ENCODE measurements around the gene C1orf74.

Gene C1orf74

DNA sequence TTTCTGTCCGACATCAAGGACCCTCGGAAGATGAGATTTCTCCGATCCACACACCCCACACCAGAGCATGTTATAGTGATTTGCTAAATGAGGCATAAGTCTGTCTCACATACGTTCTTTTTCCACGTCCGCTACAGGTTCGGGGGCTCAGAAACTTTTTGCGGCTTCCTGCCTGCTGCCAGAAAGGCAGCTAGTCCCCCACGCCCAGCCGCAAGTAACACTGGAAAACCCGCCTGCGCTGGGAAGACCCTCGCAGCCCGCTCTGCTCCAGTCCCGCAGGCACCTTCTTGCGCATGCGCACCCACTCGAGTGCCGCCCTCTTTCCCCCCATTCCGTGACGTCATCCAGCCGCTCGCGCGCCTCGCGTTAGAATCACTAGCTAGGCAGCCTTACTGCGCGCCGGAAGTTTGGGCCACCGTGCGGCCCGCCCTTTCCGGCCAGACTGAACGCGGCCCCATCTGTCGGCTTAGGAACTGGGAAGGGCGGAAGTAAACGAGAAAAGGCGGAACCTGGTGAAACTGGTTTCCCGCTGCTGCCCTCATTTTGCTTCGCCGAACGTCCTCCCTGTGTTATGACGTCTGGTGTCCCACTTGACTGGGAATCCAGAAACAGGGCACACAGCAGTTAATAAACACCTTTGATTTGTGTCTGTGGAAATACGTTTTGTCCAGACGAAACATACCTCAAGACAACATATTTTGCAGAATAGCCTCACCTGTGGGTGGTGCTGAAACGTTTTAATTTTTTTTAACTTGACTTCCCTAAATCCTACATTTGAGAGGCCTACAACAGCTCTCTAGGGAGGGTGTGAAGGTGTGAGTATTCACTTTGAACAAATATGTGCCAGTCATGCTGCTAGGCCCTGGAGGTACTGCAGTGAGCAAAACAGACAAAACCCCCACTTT, at the start of gene C1orf74:
TSS of gene C1orf74 (minus strand) at position 295 of the 905 bp plus-strand sequence. CDS start 925 bp downstream, outside the sequence.
- TF ChIP-seq POLR2A (IDR thresholded peaks at IDR 0.05; ENCODE audit: low read depth, low read length): peak; percentile 96
- FAIRE-seq (peak; percentile 57), DNase-seq (ENCODE audit: insufficient read length, low spot score) (peak; percentile 86)

DNA sequence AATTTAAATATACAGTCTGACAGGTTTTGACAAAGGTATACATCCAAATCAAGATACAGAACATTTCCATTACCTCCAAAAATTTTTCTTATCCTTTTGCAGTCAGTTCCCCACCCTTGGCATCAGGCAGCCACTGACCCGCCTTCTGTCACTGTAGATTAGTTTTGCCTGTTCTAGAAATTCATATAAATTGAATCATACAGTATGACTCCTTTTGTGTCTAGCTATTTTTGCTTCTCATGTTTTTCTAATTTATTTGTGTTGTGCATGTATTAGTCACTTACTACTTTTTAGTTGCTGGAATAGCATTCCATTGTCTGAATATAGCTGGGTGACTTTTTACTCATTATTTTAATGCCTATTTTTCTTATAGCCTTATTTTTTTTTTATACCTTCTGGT, 47.3 kb upstream of the C1orf74 start:
- no peak for TF ChIP-seq POLR2A (IDR thresholded peaks at IDR 0.05; ENCODE audit: low read depth, low read length)
- no peak for DNase-seq (ENCODE audit: insufficient read length, low spot score)
- no peak for FAIRE-seq

DNA sequence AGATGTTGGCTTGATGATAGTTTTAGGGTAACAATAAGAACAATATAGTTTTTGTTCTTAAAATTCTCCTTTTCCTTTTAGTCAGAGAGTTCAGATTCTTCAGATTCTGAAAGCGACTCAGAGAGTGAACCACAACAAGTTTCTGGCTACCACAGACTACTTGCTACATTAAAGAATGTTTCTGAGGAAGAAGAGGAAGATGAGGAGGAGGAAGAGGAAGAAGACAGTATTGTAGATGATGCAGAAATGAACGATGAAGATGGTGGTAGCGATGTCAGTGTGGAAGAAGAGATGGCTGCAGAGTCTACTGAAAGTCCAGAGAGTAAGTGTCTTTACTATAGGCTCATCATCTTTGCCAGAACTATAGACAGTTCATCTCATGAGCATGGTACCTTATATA, 46.4 kb upstream of the C1orf74 start:
- no peak for DNase-seq (ENCODE audit: insufficient read length, low spot score)
- no peak for FAIRE-seq
- TF ChIP-seq POLR2A (IDR thresholded peaks at IDR 0.05; ENCODE audit: low read depth, low read length): no peak

DNA sequence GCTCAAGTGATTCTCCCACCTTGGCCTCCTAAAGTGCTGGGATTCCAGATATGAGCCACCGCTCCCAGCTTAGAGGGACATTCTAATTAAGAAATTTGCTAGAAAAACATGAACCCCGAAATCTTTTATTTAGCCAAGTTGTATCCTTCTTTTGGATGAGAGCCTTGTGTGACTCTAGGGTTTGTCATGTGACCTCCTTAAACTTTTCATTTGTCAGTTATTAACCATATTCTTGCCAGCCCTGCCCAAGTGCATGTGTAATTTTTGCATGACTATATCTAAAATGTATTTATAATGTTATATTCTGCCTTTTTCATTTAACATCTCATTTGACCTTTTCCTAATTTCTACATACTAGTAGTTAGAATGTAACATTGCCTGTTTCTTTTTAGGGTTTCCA, 45.4 kb upstream of the C1orf74 start:
- FAIRE-seq (no peak), DNase-seq (ENCODE audit: insufficient read length, low spot score) (no peak)
- no peak for TF ChIP-seq POLR2A (IDR thresholded peaks at IDR 0.05; ENCODE audit: low read depth, low read length)

DNA sequence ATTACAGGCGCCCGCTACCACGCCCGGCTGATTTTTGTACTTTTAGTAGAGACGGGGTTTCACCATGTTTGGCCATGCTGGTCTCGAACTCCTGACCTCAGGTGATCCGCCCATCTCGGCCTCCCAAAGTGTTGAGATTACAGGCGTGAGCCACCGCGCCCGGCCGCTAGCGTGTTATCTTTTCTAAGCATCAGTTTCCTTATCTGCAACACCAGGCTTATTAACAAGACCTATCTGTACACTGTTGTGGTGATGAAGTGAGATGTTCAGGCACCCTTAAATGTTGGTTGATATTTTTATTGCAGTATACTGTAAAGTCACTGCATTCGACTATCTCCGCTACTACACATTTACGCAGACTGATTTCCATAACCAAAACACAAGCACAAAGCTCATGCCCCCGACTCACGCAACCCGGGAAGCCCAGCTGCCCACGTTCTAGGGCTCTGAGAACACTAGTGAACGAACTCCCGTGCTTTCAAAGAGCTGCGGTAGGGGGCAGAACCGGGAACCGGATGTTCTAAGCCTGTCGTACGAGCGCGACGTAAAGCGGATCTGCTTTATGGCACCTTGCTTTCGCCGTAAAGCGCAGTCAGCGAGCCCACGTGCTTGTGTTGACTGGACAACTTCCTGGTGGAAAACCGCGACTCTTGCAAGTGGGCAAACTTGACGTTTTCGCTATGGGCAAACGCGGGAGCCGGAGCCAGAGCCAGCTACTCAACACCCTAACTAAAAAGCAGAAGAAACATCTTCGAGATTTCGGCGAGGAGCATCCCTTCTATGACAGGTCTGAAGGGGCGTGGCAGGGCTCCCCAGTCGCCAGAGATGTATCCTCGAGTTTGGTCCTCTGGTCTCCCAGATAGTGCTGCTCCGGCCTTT, 43.3 kb upstream of the C1orf74 start, which contains the start of gene UTP25:
TSS of gene UTP25 (plus strand) at position 589 of the 879 bp plus-strand sequence. CDS start at position 681, 92 bp downstream.
- DNase-seq (ENCODE audit: insufficient read length, low spot score) (peak; percentile 46), FAIRE-seq (peak; percentile 88)
- TF ChIP-seq POLR2A (IDR thresholded peaks at IDR 0.05; ENCODE audit: low read depth, low read length): peak; percentile 36; the same call in 1 of the 2 replicates

DNA sequence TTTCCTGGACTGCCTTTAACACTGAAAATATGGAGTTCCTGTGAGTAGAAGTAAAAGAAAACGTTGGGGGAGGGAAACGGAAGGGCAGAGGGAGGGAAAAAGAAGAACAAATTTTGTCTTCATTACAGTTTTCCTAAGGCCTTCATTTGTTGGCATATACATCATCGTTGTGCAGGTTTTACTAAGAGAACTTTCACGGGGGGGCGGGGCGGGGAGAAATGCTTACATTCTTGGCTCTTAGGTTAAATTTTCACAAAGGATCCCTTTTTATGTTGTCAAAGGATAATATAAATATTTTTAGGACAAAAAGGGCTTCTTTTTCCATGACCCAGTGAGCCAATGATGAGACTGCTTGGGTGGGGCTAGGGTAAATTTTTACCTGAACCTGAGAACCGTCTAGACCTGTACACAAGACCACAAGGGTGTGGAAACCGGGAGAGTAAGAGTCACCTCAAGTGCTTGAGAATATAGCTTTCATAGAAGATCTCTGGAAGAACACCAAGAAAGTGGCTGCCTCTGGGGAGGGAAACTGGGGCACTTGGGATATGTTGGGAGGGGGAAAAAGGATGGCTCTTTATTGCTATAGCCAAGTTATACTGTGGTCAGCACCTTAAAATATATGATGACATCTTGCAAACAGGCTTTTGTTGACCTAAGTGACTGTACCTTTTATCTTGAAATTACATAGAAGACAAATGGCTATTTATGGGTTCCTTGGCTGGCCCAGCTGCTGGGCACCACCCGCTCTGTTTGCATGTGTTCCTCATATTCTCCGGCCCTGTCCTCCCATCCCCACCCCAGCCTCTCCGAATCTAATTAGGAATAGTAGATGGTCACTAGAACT, 41.5 kb upstream of the C1orf74 start:
- FAIRE-seq (no peak), DNase-seq (ENCODE audit: insufficient read length, low spot score) (no peak)
- no peak for TF ChIP-seq POLR2A (IDR thresholded peaks at IDR 0.05; ENCODE audit: low read depth, low read length)

DNA sequence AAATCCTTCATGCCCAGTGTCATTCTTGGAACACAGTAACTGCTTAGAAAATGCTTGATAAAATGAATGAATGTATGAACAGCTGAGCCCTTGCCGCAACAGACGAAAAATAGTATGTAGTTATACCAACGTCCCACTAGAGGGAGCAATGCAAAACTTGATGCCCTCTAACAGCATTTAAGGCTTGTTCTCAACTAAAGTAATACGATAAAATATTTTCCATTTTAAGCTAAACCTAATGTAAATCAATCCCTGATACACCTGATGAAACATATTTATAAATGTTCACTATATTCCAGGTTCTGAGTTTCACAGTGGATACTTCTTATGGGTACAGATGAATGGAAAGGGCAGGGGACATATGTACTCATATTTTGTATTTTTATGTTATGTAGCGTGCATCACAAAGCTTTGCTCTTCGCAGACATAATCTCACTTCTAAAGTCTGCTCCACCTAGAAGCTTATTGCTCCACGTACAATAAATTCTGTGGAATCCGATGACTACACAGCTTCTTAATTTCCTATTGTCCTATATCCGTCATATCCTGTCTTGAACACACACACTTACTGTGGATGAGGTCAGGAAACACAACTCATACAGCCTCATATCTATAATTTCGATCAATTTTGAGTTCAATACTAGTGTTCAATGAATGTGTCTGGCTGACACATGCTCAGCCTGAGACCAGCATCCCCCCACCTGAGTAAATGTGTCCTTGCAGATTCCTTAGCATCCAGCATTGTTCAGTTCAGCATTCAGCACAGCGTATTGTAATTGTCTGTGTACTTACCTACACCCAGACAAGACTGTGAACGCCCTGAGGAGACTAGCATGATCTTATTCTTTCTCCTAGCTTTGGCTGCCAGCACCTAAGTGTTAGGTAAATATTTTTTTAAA, 39.0 kb upstream of the C1orf74 start:
- no peak for DNase-seq (ENCODE audit: insufficient read length, low spot score)
- peak; percentile 11 for FAIRE-seq
- no peak for TF ChIP-seq POLR2A (IDR thresholded peaks at IDR 0.05; ENCODE audit: low read depth, low read length)

DNA sequence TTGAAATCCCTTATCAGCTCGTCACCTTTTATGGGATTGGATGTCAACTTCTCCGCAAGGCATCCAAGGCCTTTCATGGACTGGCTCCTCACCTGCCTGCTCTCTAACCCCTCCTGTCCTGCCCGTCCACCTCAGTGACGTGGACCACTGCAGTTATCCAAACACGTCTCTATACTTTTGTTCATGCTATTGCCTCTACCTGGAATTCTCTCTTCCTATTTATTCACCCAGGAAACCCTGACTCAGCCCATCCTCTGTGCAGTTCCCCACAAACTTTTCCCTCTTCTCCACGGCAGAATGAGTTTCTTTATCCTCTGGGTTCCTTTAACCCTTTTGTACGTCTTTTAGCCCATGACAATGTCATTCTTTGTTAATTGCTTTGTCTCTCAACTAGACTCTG, 38.3 kb upstream of the C1orf74 start:
- no peak for TF ChIP-seq POLR2A (IDR thresholded peaks at IDR 0.05; ENCODE audit: low read depth, low read length)
- DNase-seq (ENCODE audit: insufficient read length, low spot score): no peak
- no peak for FAIRE-seq

DNA sequence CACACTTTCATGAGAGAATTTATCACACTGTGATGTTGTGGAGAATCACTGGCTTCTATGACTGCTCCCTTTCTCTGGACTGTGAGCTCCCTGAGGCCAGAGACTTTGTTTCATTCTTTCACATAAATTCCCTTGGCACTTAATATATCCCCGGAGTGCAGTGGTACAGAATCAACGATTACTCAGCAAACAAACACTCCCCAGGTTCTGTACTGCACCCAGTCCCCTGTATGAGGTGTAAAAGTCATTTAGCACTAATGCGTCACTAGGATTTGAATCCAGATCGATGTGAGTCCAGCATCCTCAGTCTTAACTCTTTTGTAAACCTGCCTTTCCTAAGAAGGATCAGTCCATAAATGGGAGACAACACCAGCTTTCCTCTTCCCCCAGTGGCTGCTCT, 36.6 kb upstream of the C1orf74 start:
- no peak for DNase-seq (ENCODE audit: insufficient read length, low spot score)
- TF ChIP-seq POLR2A (IDR thresholded peaks at IDR 0.05; ENCODE audit: low read depth, low read length): no peak
- FAIRE-seq: no peak

DNA sequence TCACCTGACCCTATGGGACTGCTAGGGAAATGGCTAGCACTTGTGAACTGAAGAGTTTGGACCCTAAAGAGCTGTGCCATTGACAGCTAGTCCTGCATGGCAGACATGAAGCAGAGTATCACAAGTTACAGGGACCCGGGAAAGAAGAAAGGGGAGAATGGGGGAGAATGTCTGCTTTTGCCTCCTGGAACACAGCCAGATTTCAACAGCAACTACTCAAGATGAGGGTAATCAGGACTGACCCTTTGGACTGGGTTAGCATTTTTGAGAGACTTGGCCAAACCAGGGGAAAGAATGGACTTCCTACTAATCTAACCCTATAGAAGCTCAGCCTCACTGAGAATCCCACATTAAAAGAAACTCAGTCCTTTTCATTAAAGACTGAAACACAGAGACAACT, 34.7 kb upstream of the C1orf74 start:
- FAIRE-seq (no peak), DNase-seq (ENCODE audit: insufficient read length, low spot score) (no peak)
- TF ChIP-seq POLR2A (IDR thresholded peaks at IDR 0.05; ENCODE audit: low read depth, low read length): no peak

DNA sequence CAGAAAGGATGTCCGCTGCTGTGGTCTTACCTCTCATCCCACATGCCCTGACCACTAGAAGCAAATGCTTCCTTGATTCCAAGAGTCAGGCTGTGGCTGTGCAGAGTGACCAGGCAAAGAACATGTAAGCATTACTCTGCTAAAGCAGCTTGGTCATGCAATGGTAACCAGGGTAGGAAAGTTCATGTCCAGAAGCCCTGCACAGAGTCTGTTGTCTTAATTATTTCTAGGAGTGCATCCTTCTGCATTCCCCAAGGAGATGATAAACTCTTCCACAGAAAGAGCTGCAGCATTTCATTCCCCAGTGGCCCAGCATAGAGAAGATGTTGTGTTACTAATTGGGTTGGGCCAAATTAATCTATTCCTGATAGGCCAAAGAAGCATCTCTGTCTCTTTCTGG, 33.3 kb upstream of the C1orf74 start:
- DNase-seq (ENCODE audit: insufficient read length, low spot score): no peak
- FAIRE-seq: no peak
- no peak for TF ChIP-seq POLR2A (IDR thresholded peaks at IDR 0.05; ENCODE audit: low read depth, low read length)

DNA sequence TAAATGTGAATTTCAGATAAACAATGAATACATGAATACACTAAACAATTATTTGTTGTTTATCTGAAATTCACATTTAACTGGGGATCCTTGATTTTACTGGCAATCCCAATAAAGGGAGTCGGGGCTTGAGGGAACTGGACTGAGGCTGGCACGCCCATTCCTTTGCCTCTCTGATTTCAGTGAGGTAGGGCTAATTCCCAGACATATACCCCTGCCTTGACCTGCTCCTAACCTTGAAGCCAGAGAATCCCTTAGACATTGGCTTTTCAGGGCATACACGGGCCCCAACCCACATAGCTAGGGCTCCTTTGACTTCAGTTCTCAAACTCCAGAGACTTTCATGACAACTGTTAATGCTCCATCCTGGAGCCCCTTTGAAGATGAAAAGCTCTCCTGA, 32.6 kb upstream of the C1orf74 start:
- no peak for TF ChIP-seq POLR2A (IDR thresholded peaks at IDR 0.05; ENCODE audit: low read depth, low read length)
- FAIRE-seq (no peak), DNase-seq (ENCODE audit: insufficient read length, low spot score) (no peak)
